H9 (cell line): ENCODE results near the gene SLC6A18. TPM values are rescaled to one million over a fixed set of nuclear protein-coding genes. Genes with fewer than 3 reads are reported as not detected.

Experiments used
- DNase-seq: peaks from one replicate; pipeline ENCODE4 v3.0.0-alpha.2; 2017
- H2AFZ ChIP-seq: one replicate; pipeline ENCODE4 v1.6.1; 2013; ENCODE audit warnings: mild to moderate bottlenecking, low read length, control low read depth, moderate library complexity
- H2AK5ac ChIP-seq: 2 replicates; pipeline ENCODE4 v1.6.1; 2013; ENCODE audit warnings: low read length, control low read depth, mixed read lengths; ENCODE audit not compliant: insufficient read length
- H2BK120ac ChIP-seq: one replicate; pipeline ENCODE4 v1.6.1; 2013; ENCODE audit warnings: low read depth, mild to moderate bottlenecking, low read length, control low read depth, inconsistent platforms; ENCODE audit not compliant: poor library complexity, severe bottlenecking
- H2BK12ac ChIP-seq: 2 replicates; pipeline ENCODE4 v1.6.1; 2013; ENCODE audit warnings: low read length, control low read depth, mixed read lengths, low read depth; ENCODE audit not compliant: insufficient read length
- H2BK15ac ChIP-seq: 2 replicates; pipeline ENCODE4 v1.6.1; 2013; ENCODE audit warnings: low read depth, low read length, control low read depth
- H2BK20ac ChIP-seq: one replicate; pipeline ENCODE4 v1.6.1; 2013; ENCODE audit warnings: low read depth, mild to moderate bottlenecking, low read length, control low read depth, inconsistent platforms; ENCODE audit not compliant: poor library complexity, severe bottlenecking
- H2BK5ac ChIP-seq: 2 replicates; pipeline ENCODE4 v1.6.1; 2013; ENCODE audit warnings: low read length, control low read depth, mixed read lengths; ENCODE audit not compliant: insufficient read length
- H3K14ac ChIP-seq: 2 replicates; pipeline ENCODE4 v1.6.1; 2013; ENCODE audit warnings: low read length, control low read depth; ENCODE audit not compliant: insufficient read depth
- H3K18ac ChIP-seq: 2 replicates; pipeline ENCODE4 v1.6.1; 2013; ENCODE audit warnings: low read depth, mild to moderate bottlenecking, mixed read lengths, low read length, control low read depth; ENCODE audit not compliant: insufficient read length
- H3K23ac ChIP-seq: 2 replicates; pipeline ENCODE4 v1.6.1; 2013; ENCODE audit warnings: low read length, control low read depth, mixed read lengths, low read depth; ENCODE audit not compliant: insufficient read length
- H3K23me2 ChIP-seq: 2 replicates; pipeline ENCODE4 v1.6.1; 2013; ENCODE audit warnings: low read depth, mild to moderate bottlenecking, mixed read lengths, low read length, control low read depth; ENCODE audit not compliant: insufficient read length, poor library complexity, severe bottlenecking
- H3K27ac ChIP-seq: 2 replicates; pipeline ENCODE4 v1.5.1; 2013; ENCODE audit warnings: low read length, control low read depth, mixed read lengths, low read depth; ENCODE audit not compliant: insufficient read length
- H3K27me3 ChIP-seq: 2 replicates; pipeline ENCODE4 v1.6.1; 2013; ENCODE audit warnings: low read length, control low read depth, inconsistent platforms; ENCODE audit not compliant: insufficient read depth
- H3K4ac ChIP-seq: 2 replicates; pipeline ENCODE4 v1.6.1; 2013; ENCODE audit warnings: low read depth, mild to moderate bottlenecking, control low read depth, inconsistent platforms, low read length, moderate library complexity
- H3K4me1 ChIP-seq: 2 replicates; pipeline ENCODE4 v1.6.1; 2013; ENCODE audit warnings: low read length, control low read depth, inconsistent platforms; ENCODE audit not compliant: insufficient read depth
- H3K4me2 ChIP-seq: 2 replicates; pipeline ENCODE4 v1.6.1; 2013; ENCODE audit warnings: low read length, control low read depth, mixed read lengths; ENCODE audit not compliant: insufficient read length, insufficient read depth
- H3K56ac ChIP-seq: 2 replicates; pipeline ENCODE4 v1.6.1; 2013; ENCODE audit warnings: low read depth, mild to moderate bottlenecking, mixed read lengths, low read length, control low read depth; ENCODE audit not compliant: insufficient read length
- H3K79me1 ChIP-seq: 2 replicates; pipeline ENCODE4 v1.6.1; 2013; ENCODE audit warnings: low read depth, mild to moderate bottlenecking, moderate library complexity, low read length, control low read depth, inconsistent platforms; ENCODE audit not compliant: insufficient read depth, poor library complexity, severe bottlenecking
- H3K79me2 ChIP-seq: 2 replicates; pipeline ENCODE4 v1.6.1; 2013; ENCODE audit warnings: low read length, control low read depth, inconsistent platforms; ENCODE audit not compliant: insufficient read depth
- H3K9ac ChIP-seq: 2 replicates; pipeline ENCODE4 v1.6.1; 2013; ENCODE audit warnings: low read length, control low read depth, mixed read lengths; ENCODE audit not compliant: insufficient read length; ENCODE audit errors: extremely low read depth
- H3K9me3 ChIP-seq: one replicate; pipeline ENCODE4 v1.6.1; 2013; ENCODE audit warnings: low read depth, low read length, inconsistent platforms; ENCODE audit not compliant: control insufficient read depth
- H3T11ph ChIP-seq: one replicate; pipeline ENCODE4 v1.6.1; 2013; ENCODE audit warnings: mild to moderate bottlenecking, low read length, control low read depth, inconsistent platforms
- H4K20me1 ChIP-seq: one replicate; pipeline ENCODE4 v1.6.1; 2013; ENCODE audit not compliant: control insufficient read depth, insufficient read length, insufficient read depth
- H4K5ac ChIP-seq: 2 replicates; pipeline ENCODE4 v1.6.1; 2013; ENCODE audit warnings: low read depth, mild to moderate bottlenecking, mixed read lengths, low read length, control low read depth; ENCODE audit not compliant: insufficient read length
- H4K8ac ChIP-seq: replicated peaks from 2 replicates; pipeline ENCODE4 v1.6.1; 2013; ENCODE audit warnings: low read length, control low read depth, mixed read lengths, low read depth; ENCODE audit not compliant: insufficient read length
- H4K91ac ChIP-seq: 2 replicates; pipeline ENCODE4 v1.6.1; 2013; ENCODE audit warnings: low read depth, mild to moderate bottlenecking, moderate library complexity, mixed read lengths, low read length, control low read depth; ENCODE audit not compliant: insufficient read length
- H3K27ac Mint-ChIP-seq, 3 experiments: 2 replicates in 2 of 3; 3 replicates in 1 of 3; pipeline ENCODE4 v1.8.0; 2020 to 2021; ENCODE audit warnings: mixed read lengths in 3 of 3, mild to moderate bottlenecking in 1 of 3, moderate library complexity in 1 of 3
- H3K27me3 Mint-ChIP-seq: 2 replicates; pipeline ENCODE4 v1.8.0; 2021; ENCODE audit warnings: low read depth, mild to moderate bottlenecking, moderate library complexity, mixed read lengths
- H3K36me3 Mint-ChIP-seq, 3 experiments: 2 replicates in 2 of 3; 3 replicates in 1 of 3; pipeline ENCODE4 v1.8.0; 2020 to 2021; ENCODE audit warnings: low read depth in 3 of 3, mixed read lengths in 3 of 3; ENCODE audit not compliant: insufficient read depth in 1 of 3
- H3K4me1 Mint-ChIP-seq, 2 experiments: 2 replicates each; pipeline ENCODE4 v1.8.0; 2020; ENCODE audit warnings: mixed read lengths in 2 of 2
- H3K4me3 Mint-ChIP-seq, 2 experiments: 2 replicates in 1 of 2; 3 replicates in 1 of 2; pipeline ENCODE4 v1.8.0; 2020 to 2021; ENCODE audit warnings: mild to moderate bottlenecking in 2 of 2, mixed read lengths in 2 of 2, moderate library complexity in 1 of 2
- H3K9me3 Mint-ChIP-seq, 2 experiments: 2 replicates in 1 of 2; 3 replicates in 1 of 2; pipeline ENCODE4 v1.8.0; 2020; ENCODE audit warnings: mild to moderate bottlenecking in 2 of 2, mixed read lengths in 2 of 2, moderate library complexity in 1 of 2
- CTCF ChIP-seq: fragments of 200-600 bp; sonication (generic); conservative IDR thresholded peaks from 3 replicates; pipeline ENCODE4 v1.8.0; 2021; ENCODE audit warnings: antibody characterized with exemption, mild to moderate bottlenecking
- total RNA-seq: library from RNA; stranded (reverse); gene quantifications from 2 replicates; pipeline ENCODE4 v1.2.1, GENCODE V29; 2021

Gene SLC6A18
- total RNA-seq, 1 experiment from 2014 or later: not detected

- H4K20me1 ChIP-seq: no peaks in the 10 kb centered on the region
- no peak for TF ChIP-seq CTCF
- no peak overlapping the region for H3K4me2 ChIP-seq
- H4K5ac ChIP-seq: no peak overlapping the region
- no peaks in the 10 kb centered on the region for H3K79me1 ChIP-seq
- no peak overlapping the region for H4K91ac ChIP-seq
- H3K9me3 ChIP-seq: no peaks in the 10 kb centered on the region
- no peak overlapping the region for H2BK20ac ChIP-seq
- H2BK15ac ChIP-seq: no peak overlapping the region
- H2AFZ ChIP-seq: no peak overlapping the region
- H3K56ac ChIP-seq: no peak overlapping the region
- H3K27me3 ChIP-seq: no peaks in the 10 kb centered on the region
- no peak overlapping the region for H3K4me3 Mint-ChIP-seq
- H3K18ac ChIP-seq: no peak overlapping the region
- no peak overlapping the region for H2BK12ac ChIP-seq
- no peak overlapping the region for H3T11ph ChIP-seq
- H3K27me3 Mint-ChIP-seq: no peaks in the 10 kb centered on the region
- H3K23me2 ChIP-seq: no peaks in the 10 kb centered on the region
- no peak overlapping the region for H3K23ac ChIP-seq
- H4K8ac ChIP-seq: no peak overlapping the region
- H3K36me3 Mint-ChIP-seq: no peaks in the 10 kb centered on the region
- H3K14ac ChIP-seq: no peak overlapping the region
- no peaks in the 10 kb centered on the region for H3K4me1 ChIP-seq
- DNase-seq: no peak
- no peak overlapping the region for H2BK120ac ChIP-seq
- no peak overlapping the region for H2AK5ac ChIP-seq
- no peaks in the 10 kb centered on the region for H3K79me2 ChIP-seq
- H3K4ac ChIP-seq: no peak overlapping the region
- H3K27ac ChIP-seq: no peak overlapping the region
- no peak overlapping the region for H3K27ac Mint-ChIP-seq
- no peaks in the 10 kb centered on the region for H3K4me1 Mint-ChIP-seq
- H2BK5ac ChIP-seq: no peak overlapping the region
- H3K9me3 Mint-ChIP-seq: no peaks in the 10 kb centered on the region
- no peak overlapping the region for H3K9ac ChIP-seq
Measured at GRCh38 chr5:1199340-1199648, 25.9 kb upstream of the SLC6A18 start.
